Right lobe of liver (tissue), 4 donors: ENCODE measurements around the gene PKIG.

ENCODE experiments used
- CTCF ChIP-seq, 4 donors: fragments of 200-600 bp in 3 of 4; fragments of 450-650 bp in 1 of 4; IDR thresholded peaks; one replicate each; pipeline versions ENCODE4 v1.5.1 to v1.8.0; 2016 to 2022; ENCODE audit warnings: antibody characterized with exemption in 4 of 4, mild to moderate bottlenecking in 2 of 4
- POLR2A ChIP-seq: fragments of 450-650 bp; IDR thresholded peaks from one replicate; pipeline ENCODE4 v1.6.1; 2017; ENCODE audit warnings: antibody characterized with exemption, mild to moderate bottlenecking
- donor health status: DM: no; HTN: no; CAD: no.
- donor health status: DM: no; HTN: no; CAD: no.
- donor health status: DM: no; HTN: yes; CAD: no.

GRCh38 chr20:44566018-44566417, 16.4 kb upstream of the PKIG start:
- TF ChIP-seq CTCF (IDR thresholded peaks at IDR 0.05): no peak
- no peak for TF ChIP-seq POLR2A
